HL-60/S4 treated with phorbol 12-myristate 13-acetate at 8.2 ng/mL for 4 days and 3 days (cell line): ENCODE data around the gene APLF.

ENCODE experiments used
- in situ Hi-C: fragments of 300-500 bp; cut with MboI; formaldehyde crosslinking; loops from 2 replicates; pipeline ENCODE4 v1.15.0; 2022; ENCODE audit warnings: low sequenced_read_pairs

APLF gene

GRCh38 chr2:68467077-68467960 is at the start of gene APLF, which contains the start of gene FBXO48:
TSS of gene APLF (plus strand) at chr2:68467585. CDS start at chr2:68467732, 147 bp downstream.
TSS of gene FBXO48 (minus strand) at chr2:68467294. CDS start at chr2:68465145, 2,149 bp downstream.
- in situ Hi-C loops = loop anchor here (25.0 kb wide), 2 partner anchors 270 to 845 kb away; partner anchors contain the start of gene ARHGAP25

GRCh38 chr2:68417926-68418325 is 49.5 kb upstream of the APLF start:
- in situ Hi-C loops = no loop called here

- in situ Hi-C loops = no loop called here
Observed at GRCh38 chr2:68418419-68418818, 49.0 kb upstream of the APLF start.

GRCh38 chr2:68418855-68419254 is 48.5 kb upstream of the APLF start:
- in situ Hi-C loops = no loop called here

- in situ Hi-C loops = loop anchor here (10.0 kb wide), 1 partner anchor 56 kb away; the partner anchor contains the start of gene PLEK
Observed at GRCh38 chr2:68420254-68420910, 47.0 kb upstream of the APLF start.

GRCh38 chr2:68423966-68424650 is 43.3 kb upstream of the APLF start:
- in situ Hi-C loops = loop anchor here (10.0 kb wide), 1 partner anchor 59 kb away; the partner anchor contains the start of gene PLEK

GRCh38 chr2:68425503-68425902 is 41.9 kb upstream of the APLF start:
- in situ Hi-C loops = loop anchor here (10.0 to 25.0 kb wide), 2 partner anchors 61 to 238 kb away; partner anchors contain the start of gene PLEK

GRCh38 chr2:68426446-68426845 is 40.9 kb upstream of the APLF start:
- in situ Hi-C loops = loop anchor here (10.0 to 25.0 kb wide), 2 partner anchors 62 to 239 kb away; partner anchors contain the start of gene PLEK

GRCh38 chr2:68426848-68427579 is 40.4 kb upstream of the APLF start:
- in situ Hi-C loops = loop anchor here (10.0 to 25.0 kb wide), 2 partner anchors 62 to 240 kb away; partner anchors contain the start of gene PLEK

- in situ Hi-C loops = loop anchor here (10.0 to 25.0 kb wide), 2 partner anchors 63 to 241 kb away; partner anchors contain the start of gene PLEK
Observed at GRCh38 chr2:68428126-68428525, 39.3 kb upstream of the APLF start.

GRCh38 chr2:68428746-68429145 is 38.6 kb upstream of the APLF start:
- in situ Hi-C loops = loop anchor here (10.0 to 25.0 kb wide), 2 partner anchors 64 to 241 kb away; partner anchors contain the start of gene PLEK

GRCh38 chr2:68429311-68429826 is 38.0 kb upstream of the APLF start:
- in situ Hi-C loops = loop anchor here (10.0 to 25.0 kb wide), 2 partner anchors 65 to 242 kb away; partner anchors contain the start of gene PLEK

- in situ Hi-C loops = loop anchor here (25.0 kb wide), 1 partner anchor 244 kb away; no protein-coding TSS in a partner anchor
Observed at GRCh38 chr2:68431316-68431972, 35.9 kb upstream of the APLF start.

GRCh38 chr2:68432696-68433658 is 34.4 kb upstream of the APLF start:
- in situ Hi-C loops = loop anchor here (25.0 kb wide), 1 partner anchor 246 kb away; no protein-coding TSS in a partner anchor

GRCh38 chr2:68434981-68435380 is 32.4 kb upstream of the APLF start:
- in situ Hi-C loops = loop anchor here (25.0 kb wide), 1 partner anchor 248 kb away; no protein-coding TSS in a partner anchor

GRCh38 chr2:68435615-68436014 is 31.8 kb upstream of the APLF start:
- in situ Hi-C loops = loop anchor here (25.0 kb wide), 1 partner anchor 248 kb away; no protein-coding TSS in a partner anchor

GRCh38 chr2:68436270-68436669 is 31.1 kb upstream of the APLF start:
- in situ Hi-C loops = loop anchor here (25.0 kb wide), 1 partner anchor 249 kb away; no protein-coding TSS in a partner anchor
